HepG2 (cell line): ENCODE results near the gene FYTTD1. TPM values are rescaled to one million over a fixed set of nuclear protein-coding genes. Genes with fewer than 3 reads are reported as not detected.

ENCODE experiments used
- ATAC-seq: fragments of 200-7000 bp; cut with Tn5 transposase; 3 replicates; pipeline ENCODE4 v1.9.1; 2020; ENCODE audit warnings: mild to moderate bottlenecking, moderate library complexity
- BruUV-seq: library from RNA; stranded (reverse); fragments of 400-500 nt; replicated peaks from 2 replicates; lab custom pipeline; 2021; lab: Mats Ljungman, UMichigan
- CTCF ChIA-PET: fragments of 300-600 bp; formaldehyde crosslinking; extraction: SDS; loops from one replicate; lab custom pipeline; 2021; ENCODE audit warnings: low total read pairs, inconsistent platforms, low intra/inter-chr PET ratio; lab: Yijun Ruan, JAX
- POLR2A ChIA-PET: fragments of 350-600 bp; sonication (Branson Sonifier 250); formaldehyde crosslinking; loops from one replicate; lab custom pipeline; 2020; ENCODE audit warnings: antibody characterized with exemption, inconsistent platforms; lab: Yijun Ruan, JAX
- DNase-seq: peaks from one replicate; pipeline ENCODE4 v3.0.0-alpha.2; 2015; ENCODE audit warnings: low spot score
- FAIRE-seq: peaks from 3 replicates; lab custom pipeline; 2011; peaks lifted over from hg19 to GRCh38; lab: Jason Lieb, UNC
- H2AFZ ChIP-seq: one replicate; pipeline ENCODE4 v1.6.1; 2011; ENCODE audit warnings: low read length, inconsistent platforms
- H3K27ac ChIP-seq: fragments of 300-600 bp; 3 replicates; pipeline ENCODE4 v1.8.0; 2011; ENCODE audit warnings: mixed run types, mild to moderate bottlenecking, mixed read lengths, low read length, inconsistent platforms; ENCODE audit not compliant: insufficient read depth; ENCODE audit errors: extremely low read length
- H3K27me3 ChIP-seq, 2 experiments: fragments of 200-600 bp in 1 of 2; 2 replicates in 1 of 2; 3 replicates in 1 of 2; pipeline versions ENCODE4 v1.6.0 to v1.8.0; 2011; ENCODE audit warnings: low read length in 2 of 2, mild to moderate bottlenecking in 2 of 2, moderate library complexity in 2 of 2, inconsistent platforms in 1 of 2; ENCODE audit not compliant: insufficient read depth in 2 of 2, control insufficient read depth in 1 of 2
- H3K36me3 ChIP-seq, 2 experiments: fragments of 200-600 bp in 1 of 2; replicated peaks in 1 of 2; 2 replicates in 1 of 2; 3 replicates in 1 of 2; pipeline versions ENCODE4 v1.5.1 to v1.8.0; 2011; ENCODE audit warnings: low read length in 2 of 2, inconsistent platforms in 1 of 2; ENCODE audit not compliant: insufficient read depth in 2 of 2, control insufficient read depth in 1 of 2
- H3K4me1 ChIP-seq: 2 replicates; pipeline ENCODE4 v1.5.1; 2012; ENCODE audit warnings: low read length, inconsistent platforms; ENCODE audit not compliant: insufficient read depth
- H3K4me2 ChIP-seq: 2 replicates; pipeline ENCODE4 v1.6.0; 2011; ENCODE audit warnings: low read depth, low read length, inconsistent platforms
- H3K4me3 ChIP-seq, 3 experiments: fragments of 200-600 bp in 1 of 3; sonication (generic), shearing (Covaris generic) in 1 of 3; replicated peaks in 1 of 3; 2 replicates each; pipeline ENCODE4 v1.5.1; 2011 to 2016; ENCODE audit warnings: low read length in 3 of 3, inconsistent platforms in 2 of 3, low read depth in 2 of 3, mild to moderate bottlenecking in 2 of 3, control low read depth in 1 of 3, mixed read lengths in 1 of 3; ENCODE audit not compliant: insufficient read depth in 1 of 3
- H3K79me2 ChIP-seq: one replicate; pipeline ENCODE4 v1.6.1; 2011; ENCODE audit warnings: low read length, inconsistent platforms; ENCODE audit not compliant: insufficient read depth
- H3K9ac ChIP-seq: 2 replicates; pipeline ENCODE4 v1.6.0; 2011; ENCODE audit warnings: mild to moderate bottlenecking, low read depth, low read length, inconsistent platforms; ENCODE audit not compliant: insufficient read depth
- H3K9me3 ChIP-seq: 2 replicates; pipeline ENCODE4 v1.5.1; 2012; ENCODE audit warnings: mild to moderate bottlenecking, low read length
- H4K20me1 ChIP-seq: 2 replicates; pipeline ENCODE4 v1.6.0; 2011; ENCODE audit warnings: inconsistent platforms, mild to moderate bottlenecking, low read length, moderate library complexity; ENCODE audit not compliant: insufficient read depth
- ASH2L ChIP-seq: fragments of 300-600, 200-600 bp; sonication (generic); IDR thresholded peaks from 2 replicates; pipeline ENCODE4 v1.7.0; 2017; ENCODE audit warnings: low read depth, mild to moderate bottlenecking, moderate library complexity, mixed read lengths, low read length; ENCODE audit not compliant: insufficient read length
- CAMTA2 ChIP-seq: sonication (generic); formaldehyde crosslinking; IDR thresholded peaks from 2 replicates; pipeline ENCODE4 v1.4.0; 2020; ENCODE audit warnings: mild to moderate bottlenecking, missing genetic modification reagents, borderline replicate concordance
- DNMT3B ChIP-seq: conservative IDR thresholded peaks from 2 replicates; pipeline ENCODE4 v1.6.1; 2016; ENCODE audit warnings: missing biosample characterization, control low read depth
- FOXO1 ChIP-seq: sonication (generic); formaldehyde crosslinking; IDR thresholded peaks from 2 replicates; pipeline ENCODE4 v1.4.0; 2020; ENCODE audit warnings: missing genetic modification reagents
- KLF12 ChIP-seq: sonication (generic); formaldehyde crosslinking; IDR thresholded peaks from 2 replicates; pipeline ENCODE4 v1.4.0; 2020; ENCODE audit warnings: missing genetic modification reagents, borderline replicate concordance
- MATR3 ChIP-seq: sonication (generic); formaldehyde crosslinking; IDR thresholded peaks from 2 replicates; pipeline ENCODE4 v1.4.0; 2020; ENCODE audit warnings: missing genetic modification reagents
- NFKBIZ ChIP-seq: IDR thresholded peaks from 2 replicates; pipeline ENCODE4 v1.6.1; 2018; ENCODE audit warnings: missing genetic modification reagents, missing compliant biosample characterization
- SIN3A ChIP-seq: IDR thresholded peaks from 2 replicates; pipeline ENCODE4 v1.6.1; 2011; ENCODE audit warnings: low read depth, mild to moderate bottlenecking, control low read depth, low read length, borderline replicate concordance
- SYNCRIP ChIP-seq: fragments of 200-400 bp; formaldehyde crosslinking; IDR thresholded peaks from 2 replicates; pipeline ENCODE4 v1.6.1; 2018; ENCODE audit warnings: mild to moderate bottlenecking, low read depth, low read length; ENCODE audit not compliant: insufficient read depth
- ZFP37 ChIP-seq: sonication (generic); formaldehyde crosslinking; IDR thresholded peaks from 2 replicates; pipeline ENCODE4 v1.4.0; 2020; ENCODE audit warnings: missing genetic modification reagents, borderline replicate concordance
- ZFP62 ChIP-seq: sonication (generic); formaldehyde crosslinking; IDR thresholded peaks from 2 replicates; pipeline ENCODE4 v1.4.0; 2020; ENCODE audit warnings: missing genetic modification reagents
- ZMAT3 ChIP-seq: sonication (generic); formaldehyde crosslinking; conservative IDR thresholded peaks from 2 replicates; pipeline ENCODE4 v1.7.0; 2021; ENCODE audit warnings: missing genetic modification reagents
- ZMYM4 ChIP-seq: sonication (generic); formaldehyde crosslinking; IDR thresholded peaks from 2 replicates; pipeline ENCODE4 v1.8.1; 2023; ENCODE audit warnings: mild to moderate bottlenecking, missing genetic modification reagents
- ZNF136 ChIP-seq: sonication (generic); formaldehyde crosslinking; IDR thresholded peaks from 2 replicates; pipeline ENCODE4 v1.8.1; 2022; ENCODE audit warnings: low read depth, mild to moderate bottlenecking, moderate library complexity, missing genetic modification reagents
- ZNF558 ChIP-seq: sonication (generic); formaldehyde crosslinking; IDR thresholded peaks from 2 replicates; pipeline ENCODE4 v1.9.0; 2022; ENCODE audit warnings: mild to moderate bottlenecking, missing genetic modification reagents, borderline replicate concordance
- ZNF792 ChIP-seq: IDR thresholded peaks from 2 replicates; pipeline ENCODE4 v1.6.1; 2016
- ZNF883 ChIP-seq: sonication (generic); formaldehyde crosslinking; IDR thresholded peaks from 2 replicates; pipeline ENCODE4 v1.5.1; 2020; ENCODE audit warnings: mild to moderate bottlenecking, missing genetic modification reagents; ENCODE audit errors: not compliant biosample characterization
- ZSCAN31 ChIP-seq: sonication (generic); formaldehyde crosslinking; IDR thresholded peaks from 2 replicates; pipeline ENCODE4 v1.5.0; 2020; ENCODE audit warnings: low read depth, mild to moderate bottlenecking, missing genetic modification reagents
- WGBS: methylation state at CpG from one replicate; pipeline ENCODE4 v1.1.6; 2017; ENCODE audit warnings: low lambda C conversion rate; 5-methylcytosine and 5-hydroxymethylcytosine counted together
- in situ Hi-C: cut with HindIII; loops from 2 replicates; pipeline ENCODE4 v1.10.0; 2017; ENCODE audit warnings: low pct_unique_long_range_greater_than_20kb; ENCODE audit not compliant: extremely low pct_ligation_motif_present
- intact Hi-C: fragments of 100-400 bp; cut with micrococcal nuclease; formaldehyde crosslinking; loops from one replicate; pipeline ENCODE4 v1.10.0; 2022; ENCODE audit not compliant: unreplicated experiment
- polyA plus RNA-seq, 8 experiments: library from polyadenylated mRNA; depleted of rRNA in 3 of 8; stranded (reverse) in 7 of 8; unstranded in 1 of 8; fragments of >200 nt; fragmentation: Illumina TruSeq in 4 of 8; extraction: Trizol in 4 of 8; gene quantifications; 2 replicates each; pipeline versions ENCODE4 v1.2.1 to v1.2.3, GENCODE V29; 2011 to 2016; ENCODE audit warnings: low read depth in 4 of 8, missing spikeins in 1 of 8, mixed read lengths in 1 of 8; ENCODE audit not compliant: insufficient read depth in 1 of 8
- total RNA-seq, 5 experiments: library from RNA; depleted of rRNA; stranded (reverse); fragments of >200 nt; fragmentation: Illumina TruSeq; extraction: Trizol; gene quantifications; 2 replicates each; pipeline ENCODE4 v1.2.3, GENCODE V29; 2016; ENCODE audit warnings: low read depth in 1 of 5
- TF ChIP-seq, protein P1 (sequence below): sonication (generic); formaldehyde crosslinking; IDR thresholded peaks from 2 replicates; pipeline ENCODE4 v1.4.0; 2020; ENCODE audit warnings: missing genetic modification reagents; ENCODE audit errors: not compliant biosample characterization
- TF ChIP-seq, protein P2 (sequence below): sonication (generic); formaldehyde crosslinking; IDR thresholded peaks from 2 replicates; pipeline ENCODE4 v1.4.0; 2020; ENCODE audit warnings: mild to moderate bottlenecking, missing genetic modification reagents
- TF ChIP-seq, protein P3 (sequence below): sonication (generic); formaldehyde crosslinking; conservative IDR thresholded peaks from 2 replicates; pipeline ENCODE4 v1.8.0; 2022; ENCODE audit warnings: low read depth, missing genetic modification reagents

Gene FYTTD1
- total and polyA plus RNA-seq, 2 of the 13 experiments (the other 11 are each of a cell fraction or from before 2014, with no cell fraction given): 6.5 to 28.8 TPM

DNA sequence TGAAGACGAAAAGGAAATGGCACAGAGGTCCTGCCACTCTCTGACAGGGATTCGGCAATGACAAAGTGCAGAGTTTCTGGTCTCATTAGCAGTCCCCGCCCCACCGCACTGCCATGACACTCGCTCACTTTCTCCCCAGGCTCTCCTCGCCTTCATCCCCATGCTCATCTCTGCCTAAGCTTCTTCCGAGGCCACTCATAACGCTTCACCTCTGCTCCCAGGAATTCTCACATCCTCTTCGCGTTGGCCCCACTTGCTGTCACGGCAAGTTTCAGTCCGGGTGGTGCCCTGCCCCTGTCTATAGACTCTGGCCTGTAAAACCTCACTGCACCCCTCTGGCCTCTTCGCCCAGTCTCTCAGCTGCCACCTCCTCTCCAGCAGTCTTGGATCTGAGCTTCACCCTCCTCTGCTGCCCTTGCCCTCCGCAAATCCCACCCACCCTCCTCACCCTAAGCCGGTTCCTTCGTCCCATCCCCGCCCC lies 13.6 kb upstream of the FYTTD1 start (continued):
- TF ChIP-seq ZNF136 (CRISPR knock-in tag) (no peak), SYNCRIP (no peak), ZNF792 (CRISPR knock-in tag) (no peak), ZMAT3 (no peak)

DNA sequence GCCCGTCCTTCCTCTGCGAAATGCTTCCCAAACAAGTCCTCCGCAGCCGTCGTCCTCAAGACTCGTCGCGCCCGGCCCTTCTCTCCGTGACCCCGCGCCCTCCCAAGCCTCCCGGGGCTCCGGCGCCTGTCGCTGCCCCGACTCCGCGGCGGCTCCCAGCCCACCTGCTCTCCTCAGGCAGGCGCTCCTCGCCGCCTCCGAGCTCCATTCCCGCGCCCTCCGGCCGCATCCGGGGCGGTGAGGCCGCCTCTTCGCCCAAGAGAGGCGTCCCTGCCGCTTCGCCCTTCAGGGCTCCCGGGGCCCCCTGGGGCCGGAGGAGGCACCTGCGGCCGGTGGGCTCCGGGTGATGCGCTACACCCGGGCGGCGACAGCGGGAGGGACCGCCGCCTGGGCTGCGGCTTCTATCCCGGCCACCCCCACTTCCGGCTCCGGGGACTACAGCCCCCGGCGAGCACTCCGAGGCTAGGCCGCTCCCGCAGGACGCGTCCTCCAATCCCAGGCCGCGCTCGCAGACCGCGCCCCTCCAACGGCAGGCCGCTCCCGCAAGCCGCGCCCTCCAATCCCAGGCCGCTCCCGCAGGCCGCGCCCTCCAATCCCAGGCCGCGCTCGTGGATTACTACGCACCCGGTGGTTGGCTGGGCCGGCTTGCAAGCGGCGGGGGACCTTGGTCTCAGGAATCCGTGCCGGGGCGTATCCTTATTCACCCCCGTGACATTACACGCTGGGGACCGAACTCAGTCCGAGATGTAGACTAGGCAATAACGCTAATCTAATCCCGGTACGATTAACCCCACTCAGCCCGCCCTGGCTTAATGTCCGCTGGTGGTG lies 13.0 kb upstream of the FYTTD1 start, which contains the start of gene RUBCN:
TSS of gene RUBCN (minus strand) at position 414 of the 828 bp plus-strand sequence. CDS start at position 229, 185 bp downstream.
- Histone ChIP-seq H3K27me3 (no peaks in the 10 kb centered on the region; a peak in 1 of 5 replicates), H2AFZ (peak within 1 kb of the TSS; percentile 90), H3K4me3 (peak within 1 kb of the TSS; percentile 87 to 94 (median 87)), H3K4me2 (peak within 1 kb of the TSS; percentile 99), H3K4me1 (peaks cover 20% of the 10 kb centered on the region), H3K36me3 (no peaks in the 10 kb centered on the region), H3K79me2 (peaks cover 11% of the 10 kb centered on the region), H3K9me3 (no peaks in the 10 kb centered on the region), H3K9ac (peak within 1 kb of the TSS; percentile 81), H4K20me1 (no peaks in the 10 kb centered on the region), H3K27ac (peak within 1 kb of the TSS; percentile 82)
- under 1% methylated on average over 48 of the region's 92 CpGs for WGBS
- peak; percentile 57 for FAIRE-seq
- ChIA-PET POLR2A (interaction anchor here (1.3 to 1.4 kb wide), 2 partner anchors 10 to 14 kb away, joined by 3 to 5 read pairs; no protein-coding TSS in a partner anchor), CTCF (no interaction called here)
- in situ Hi-C loops: no loop called here
- ATAC-seq: peak; percentile 98
- intact Hi-C loops: no loop called here
- BruUV-seq: no TSS peak
- peak; percentile 91 for DNase-seq
- TF ChIP-seq KLF12 (peak; percentile 59; the same call in 1 of the 2 replicates), MATR3 (no peak), CAMTA2 (CRISPR knock-in tag) (peak; percentile 38; the same call in 1 of the 2 replicates), ZFP62 (CRISPR knock-in tag) (no peak), ZSCAN31 (peak; percentile 34; the same call in 1 of the 2 replicates), ZMYM4 (CRISPR knock-in tag) (peak; percentile 46; the same call in 1 of the 2 replicates), SIN3A (0 out of 2 replicates have a peak, but pooled peaks have one; percentile 68), ASH2L (peak; percentile 66), DNMT3B (CRISPR knock-in tag) (no peak), ZNF883 (CRISPR knock-in tag) (peak; percentile 8), ZNF558 (CRISPR knock-in tag) (no peak), ZFP37 (CRISPR knock-in tag) (no peak), NFKBIZ (0 out of 2 replicates have a peak, but pooled peaks have one; percentile 41), FOXO1 (CRISPR knock-in tag) (peak; percentile 16; the same call in 1 of the 2 replicates)
- TF ChIP-seq, protein P1, sequence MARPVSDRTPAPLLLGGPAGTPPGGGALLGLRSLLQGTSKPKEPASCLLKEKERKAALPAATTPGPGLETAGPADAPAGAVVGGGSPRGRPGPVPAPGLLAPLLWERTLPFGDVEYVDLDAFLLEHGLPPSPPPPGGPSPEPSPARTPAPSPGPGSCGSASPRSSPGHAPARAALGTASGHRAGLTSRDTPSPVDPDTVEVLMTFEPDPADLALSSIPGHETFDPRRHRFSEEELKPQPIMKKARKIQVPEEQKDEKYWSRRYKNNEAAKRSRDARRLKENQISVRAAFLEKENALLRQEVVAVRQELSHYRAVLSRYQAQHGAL: no peak
- TF ChIP-seq, protein P2, sequence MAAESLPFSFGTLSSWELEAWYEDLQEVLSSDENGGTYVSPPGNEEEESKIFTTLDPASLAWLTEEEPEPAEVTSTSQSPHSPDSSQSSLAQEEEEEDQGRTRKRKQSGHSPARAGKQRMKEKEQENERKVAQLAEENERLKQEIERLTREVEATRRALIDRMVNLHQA (CRISPR knock-in tag): no peak
- TF ChIP-seq, protein P3, sequence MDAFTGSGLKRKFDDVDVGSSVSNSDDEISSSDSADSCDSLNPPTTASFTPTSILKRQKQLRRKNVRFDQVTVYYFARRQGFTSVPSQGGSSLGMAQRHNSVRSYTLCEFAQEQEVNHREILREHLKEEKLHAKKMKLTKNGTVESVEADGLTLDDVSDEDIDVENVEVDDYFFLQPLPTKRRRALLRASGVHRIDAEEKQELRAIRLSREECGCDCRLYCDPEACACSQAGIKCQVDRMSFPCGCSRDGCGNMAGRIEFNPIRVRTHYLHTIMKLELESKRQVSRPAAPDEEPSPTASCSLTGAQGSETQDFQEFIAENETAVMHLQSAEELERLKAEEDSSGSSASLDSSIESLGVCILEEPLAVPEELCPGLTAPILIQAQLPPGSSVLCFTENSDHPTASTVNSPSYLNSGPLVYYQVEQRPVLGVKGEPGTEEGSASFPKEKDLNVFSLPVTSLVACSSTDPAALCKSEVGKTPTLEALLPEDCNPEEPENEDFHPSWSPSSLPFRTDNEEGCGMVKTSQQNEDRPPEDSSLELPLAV (CRISPR knock-in tag): no peak
